IPS DF 4.7 (cell line): ENCODE results near the gene MYO1D.

Experiments
- DNase-seq: peaks from one replicate; pipeline ENCODE4 v3.0.0-alpha.2; 2013; ENCODE audit warnings: low spot score; ENCODE audit errors: extremely low read depth

MYO1D gene

GRCh38 chr17:32491371-32492263, 385.3 kb downstream of the MYO1D start:
- DNase-seq, result no peak

GRCh38 chr17:32490101-32490482, 386.8 kb downstream of the MYO1D start:
- no peak for DNase-seq

- DNase-seq, result no peak
Observed at GRCh38 chr17:32489320-32490100, 387.4 kb downstream of the MYO1D start.

- no peak for DNase-seq
Observed at GRCh38 chr17:32488604-32489180, 388.2 kb downstream of the MYO1D start.

- DNase-seq, result no peak
Observed at GRCh38 chr17:32488177-32488542, 388.8 kb downstream of the MYO1D start.

- no peak for DNase-seq
Observed at GRCh38 chr17:32487473-32488176, 389.3 kb downstream of the MYO1D start.

- no peak for DNase-seq
Observed at GRCh38 chr17:32486701-32487472, 390.0 kb downstream of the MYO1D start, which contains the start of gene CDK5R1. Gene CDK5R1 (plus strand): TSS chr17:32486993. CDS start chr17:32487621, 628 bp downstream.

GRCh38 chr17:32486111-32486700, 390.7 kb downstream of the MYO1D start:
- DNase-seq, result no peak

GRCh38 chr17:32485261-32486110, 391.4 kb downstream of the MYO1D start:
- no peak for DNase-seq

- no peak for DNase-seq
Observed at GRCh38 chr17:32484628-32485027, 392.3 kb downstream of the MYO1D start.

GRCh38 chr17:32484041-32484461, 392.9 kb downstream of the MYO1D start:
- no peak for DNase-seq

- DNase-seq, result peak; percentile 64
Observed at GRCh38 chr17:32483451-32484019, 393.4 kb downstream of the MYO1D start.

- no peak for DNase-seq
Observed at GRCh38 chr17:32482568-32483320, 394.2 kb downstream of the MYO1D start.

GRCh38 chr17:32481193-32481592, 395.7 kb downstream of the MYO1D start:
- DNase-seq, result no peak

GRCh38 chr17:32479074-32479617, 397.8 kb downstream of the MYO1D start:
- DNase-seq, result no peak

GRCh38 chr17:32477220-32477619, 399.7 kb downstream of the MYO1D start:
- DNase-seq, result no peak

GRCh38 chr17:32475258-32475657, 401.7 kb downstream of the MYO1D start:
- DNase-seq, result no peak

- DNase-seq, result no peak
Observed at GRCh38 chr17:32471652-32472051, 405.3 kb downstream of the MYO1D start.
